CD14-positive monocyte (primary cell): ENCODE measurements around the gene ALOX5. TPM values are rescaled to one million over a fixed set of nuclear protein-coding genes. Genes with fewer than 3 reads are reported as not detected.

Source experiments
- DNase-seq, 3 donors: peaks; one replicate each; pipeline ENCODE4 v3.0.0-alpha.2; 2011 to 2022
- H2AFZ ChIP-seq: 2 replicates; pipeline ENCODE4 v1.6.0; 2012; ENCODE audit warnings: mild to moderate bottlenecking, low read depth, low read length, inconsistent platforms; ENCODE audit not compliant: insufficient read depth, poor library complexity, severe bottlenecking
- H3K27ac ChIP-seq, 2 donors: 1 replicate in 1 of 2; 2 replicates in 1 of 2; pipeline ENCODE4 v1.5.1; 2012 to 2013; ENCODE audit warnings: low read length in 2 of 2, control low read depth in 1 of 2, inconsistent platforms in 1 of 2, low read depth in 1 of 2, mild to moderate bottlenecking in 1 of 2
- H3K27me3 ChIP-seq, 2 donors: one replicate each; pipeline versions ENCODE4 v1.6.0 to v1.6.1; 2011 to 2013; ENCODE audit warnings: low read length in 2 of 2; ENCODE audit not compliant: control insufficient read depth in 2 of 2, insufficient read depth in 2 of 2
- H3K36me3 ChIP-seq, 2 donors: replicated peaks in 1 of 2; 1 replicate in 1 of 2; 2 replicates in 1 of 2; pipeline versions ENCODE4 v1.5.1 to v1.6.1; 2012 to 2013; ENCODE audit warnings: low read length in 2 of 2, control low read depth in 1 of 2, inconsistent platforms in 1 of 2, mild to moderate bottlenecking in 1 of 2; ENCODE audit not compliant: insufficient read depth in 2 of 2, control insufficient read depth in 1 of 2
- H3K4me1 ChIP-seq, 2 donors: 1 replicate in 1 of 2; 2 replicates in 1 of 2; pipeline versions ENCODE4 v1.5.1 to v1.6.1; 2012 to 2013; ENCODE audit warnings: low read length in 2 of 2, control low read depth in 1 of 2, inconsistent platforms in 1 of 2, mild to moderate bottlenecking in 1 of 2, moderate library complexity in 1 of 2; ENCODE audit not compliant: insufficient read depth in 2 of 2, control insufficient read depth in 1 of 2
- H3K4me2 ChIP-seq: replicated peaks from 2 replicates; pipeline ENCODE3; 2012; ENCODE audit warnings: low read length, moderate library complexity, mild to moderate bottlenecking; ENCODE audit not compliant: poor library complexity, severe bottlenecking; ENCODE audit errors: extremely low read depth
- H3K4me3 ChIP-seq, 3 experiments: fragments of 200-600 bp in 1 of 3; sonication (generic) in 1 of 3; replicated peaks in 1 of 3; 1 replicate in 2 of 3; 2 replicates in 1 of 3; pipeline ENCODE4 v1.5.1; 2011 to 2013; ENCODE audit warnings: low read length in 3 of 3, mild to moderate bottlenecking in 3 of 3, control low read depth in 2 of 3, low read depth in 2 of 3, inconsistent platforms in 1 of 3, moderate library complexity in 1 of 3
- H3K79me2 ChIP-seq: 2 replicates; pipeline ENCODE4 v1.6.0; 2012; ENCODE audit warnings: mild to moderate bottlenecking, control low read depth, inconsistent platforms, low read length, moderate library complexity; ENCODE audit not compliant: insufficient read depth
- H3K9ac ChIP-seq: 2 replicates; pipeline ENCODE4 v1.6.0; 2017; ENCODE audit warnings: low read length, mild to moderate bottlenecking; ENCODE audit not compliant: insufficient read depth, poor library complexity, severe bottlenecking
- H3K9me3 ChIP-seq, 2 donors: replicated peaks in 1 of 2; 1 replicate in 1 of 2; 2 replicates in 1 of 2; pipeline versions ENCODE4 v1.5.1 to v1.6.1; 2012 to 2013; ENCODE audit warnings: low read length in 2 of 2, control low read depth in 1 of 2; ENCODE audit not compliant: control insufficient read depth in 1 of 2, insufficient read depth in 1 of 2
- H4K20me1 ChIP-seq: 2 replicates; pipeline ENCODE4 v1.6.0; 2012; ENCODE audit warnings: mild to moderate bottlenecking, low read length, control low read depth, moderate library complexity; ENCODE audit not compliant: insufficient read depth
- H3K27ac Mint-ChIP-seq, 7 donors: one replicate each; pipeline ENCODE4 v1.8.0; 2020; ENCODE audit warnings: mild to moderate bottlenecking in 7 of 7, mixed read lengths in 7 of 7, moderate library complexity in 6 of 7, inconsistent platforms in 2 of 7
- H3K27me3 Mint-ChIP-seq, 3 donors: one replicate each; pipeline ENCODE4 v1.8.0; 2021 to 2022; ENCODE audit warnings: low read depth in 3 of 3, mild to moderate bottlenecking in 3 of 3, mixed read lengths in 3 of 3, moderate library complexity in 3 of 3, inconsistent platforms in 1 of 3
- H3K36me3 Mint-ChIP-seq, 2 donors: one replicate each; pipeline ENCODE4 v1.8.0; 2020; ENCODE audit warnings: mixed read lengths in 2 of 2, inconsistent platforms in 1 of 2, mild to moderate bottlenecking in 1 of 2
- H3K4me1 Mint-ChIP-seq: one replicate; pipeline ENCODE4 v1.8.0; 2020; ENCODE audit warnings: mild to moderate bottlenecking, mixed read lengths
- H3K4me3 Mint-ChIP-seq, 2 donors: one replicate each; pipeline ENCODE4 v1.8.0; 2020; ENCODE audit warnings: mild to moderate bottlenecking in 2 of 2, mixed read lengths in 2 of 2, moderate library complexity in 1 of 2
- H3K9me3 Mint-ChIP-seq, 7 donors: one replicate each; pipeline ENCODE4 v1.8.0; 2020 to 2022; ENCODE audit warnings: mixed read lengths in 7 of 7, mild to moderate bottlenecking in 6 of 7, moderate library complexity in 6 of 7, inconsistent platforms in 2 of 7
- CTCF ChIP-seq: fragments of 200-600 bp; IDR thresholded peaks from one replicate; pipeline ENCODE4 v1.8.0; 2022; ENCODE audit warnings: antibody characterized with exemption, mild to moderate bottlenecking
- WGBS: methylation state at CpG from one replicate; pipeline ENCODE4 v1.1.5; 2013; ENCODE audit warnings: missing lambda C conversion rate; ENCODE audit not compliant: insufficient coverage; 5-methylcytosine and 5-hydroxymethylcytosine counted together
- intact Hi-C, 2 donors: fragments of 100-400 bp; cut with micrococcal nuclease; formaldehyde crosslinking; loops; one replicate each; pipeline versions ENCODE4 v1.15.0 to v1.15.1; 2023
- polyA plus RNA-seq, 3 donors: library from polyadenylated mRNA; depleted of rRNA in 1 of 3; unstranded in 2 of 3; stranded (reverse) in 1 of 3; fragments of 300-500 nt in 2 of 3; fragments of >200 nt in 1 of 3; fragmentation: Illumina TruSeq in 2 of 3; gene quantifications; 1 replicate in 2 of 3; 2 replicates in 1 of 3; pipeline ENCODE4 v1.2.3, GENCODE V29; 2012 to 2021

Gene ALOX5
- polyA plus RNA-seq, 3 donors, result 223 to 918 (median 272) TPM

GRCh38 chr10:45432113-45432512, 58.1 kb downstream of the ALOX5 start:
- Histone ChIP-seq H3K27me3 (no peaks in the 10 kb centered on the region), H3K4me3 (no peak overlapping the region), H4K20me1 (peaks cover 88% of the 10 kb centered on the region), H3K4me2 (no peak overlapping the region), H3K36me3 (peaks cover 60 to 91% of the 10 kb centered on the region in 2 donors), H3K27ac (no peak overlapping the region), H3K9ac (no peak overlapping the region), H2AFZ (no peak overlapping the region), H3K4me1 (peaks cover 4 to 9% of the 10 kb centered on the region in 2 donors), H3K9me3 (no peaks in the 10 kb centered on the region), H3K79me2 (no peaks in the 10 kb centered on the region)
- WGBS, result no CpG with 5 or more reads among the region's 2 CpGs
- Mint-ChIP-seq H3K9me3 (peaks cover 0 to 4% (median 0%) of the 10 kb centered on the region in 7 donors), H3K4me1 (peaks cover 9% of the 10 kb centered on the region), H3K27me3 (peaks cover 0 to 2% (median 0%) of the 10 kb centered on the region in 3 donors), H3K36me3 (peaks cover 76 to 92% of the 10 kb centered on the region in 2 donors), H3K4me3 (no peak overlapping the region), H3K27ac (peak overlapping the region in 1 of 7 donors; percentile 5)
- no peak for TF ChIP-seq CTCF
- no peak for DNase-seq
- intact Hi-C loops, result no loop called here

- TF ChIP-seq CTCF, result no peak
- peaks cover 71 to 86% of the 10 kb centered on the region in 2 donors for H3K36me3 Mint-ChIP-seq
- H3K36me3 ChIP-seq, result peaks cover 56 to 84% of the 10 kb centered on the region in 2 donors
- no peaks in the 10 kb centered on the region for H3K9me3 ChIP-seq
- H3K9ac ChIP-seq, result no peak overlapping the region
- no peak overlapping the region for H3K27ac ChIP-seq
- intact Hi-C loops, result no loop called here
- WGBS, result over 99% methylated on average over 11 of the region's 15 CpGs
- H3K9me3 Mint-ChIP-seq, result peaks cover 0 to 7% (median 0%) of the 10 kb centered on the region in 7 donors
- H3K4me3 Mint-ChIP-seq, result no peak overlapping the region
- peaks cover 0 to 2% (median 0%) of the 10 kb centered on the region in 3 donors for H3K27me3 Mint-ChIP-seq
- H3K4me3 ChIP-seq, result no peak overlapping the region
- no peak overlapping the region for H2AFZ ChIP-seq
- peak overlapping the region in 1 of 7 donors; percentile 57 for H3K27ac Mint-ChIP-seq
- H3K4me1 ChIP-seq, result peaks cover 12 to 16% of the 10 kb centered on the region in 2 donors
- H3K4me2 ChIP-seq, result no peak overlapping the region
- peaks cover 87% of the 10 kb centered on the region for H4K20me1 ChIP-seq
- no peaks in the 10 kb centered on the region for H3K27me3 ChIP-seq
- H3K4me1 Mint-ChIP-seq, result peaks cover 16% of the 10 kb centered on the region
- no peak for DNase-seq
- H3K79me2 ChIP-seq, result no peaks in the 10 kb centered on the region
Measured at GRCh38 chr10:45432700-45433472, 58.9 kb downstream of the ALOX5 start.
